ENCODE measurements around the gene SAP30L. TPM values are rescaled to one million over a fixed set of nuclear protein-coding genes. Genes with fewer than 3 reads are reported as not detected.

The SAP30L gene
- total RNA-seq, 1 experiment from 2014 or later = 45.9 TPM

- CTCF ChIA-PET = interaction anchor here (0.6 to 1.1 kb wide), 3 partner anchors 200 to 397 kb away, joined by 3 to 4 read pairs (median 3); no protein-coding TSS in a partner anchor
- no TSS peak for BruUV-seq (replicated peaks)
- Mint-ChIP-seq H3K27me3 (ENCODE audit: insufficient read depth, unreplicated experiment) (no peaks in the 10 kb centered on the region), H3K27ac (ENCODE audit: low read depth, unreplicated experiment) (peak overlapping the region; percentile 54), H3K4me3 (ENCODE audit: unreplicated experiment) (peak overlapping the region; percentile 12), H3K9me3 (ENCODE audit: unreplicated experiment) (no peaks in the 10 kb centered on the region), H3K4me1 (ENCODE audit: insufficient read depth, unreplicated experiment) (peaks cover 37% of the 10 kb centered on the region), H3K36me3 (ENCODE audit: insufficient read depth, unreplicated experiment) (peaks cover 58% of the 10 kb centered on the region)
- intact Hi-C loops (cut with micrococcal nuclease) = no loop called here
- POLR2A ChIA-PET = interaction anchor here (1.3 to 2.0 kb wide), 3 partner anchors 21 to 404 kb away, joined by 4 to 7 read pairs (median 5); partner anchors contain the start of genes FAM114A2 and MFAP3
- TF ChIP-seq CTCF (IDR thresholded peaks at IDR 0.05; ENCODE audit: unreplicated experiment) = no peak
- peak; percentile 76 for DNase-seq (ENCODE audit: unreplicated experiment)
Measured at GRCh38 chr5:154442801-154443200, 3.0 kb upstream of the SAP30L start.

- TF ChIP-seq CTCF (IDR thresholded peaks at IDR 0.05; ENCODE audit: unreplicated experiment) = no peak
- peak; percentile 29 for DNase-seq (ENCODE audit: unreplicated experiment)
- no peaks in the 10 kb centered on the region for H3K27me3 Mint-ChIP-seq (ENCODE audit: insufficient read depth, unreplicated experiment)
- ChIA-PET POLR2A (interaction anchor here (0.9 to 1.4 kb wide), 7 partner anchors 17 to 415 kb away, joined by 3 to 12 read pairs (median 4); partner anchors contain the start of genes FAM114A2, GALNT10 and MFAP3), CTCF (interaction anchor here (0.6 to 1.7 kb wide), 3 partner anchors 22 to 251 kb away, joined by 3 to 8 read pairs (median 3); no protein-coding TSS in a partner anchor)
- intact Hi-C loops (cut with micrococcal nuclease) = loop anchor here (1.0 kb wide), 1 partner anchor 21 kb away; no protein-coding TSS in a partner anchor
- H3K27ac Mint-ChIP-seq (ENCODE audit: low read depth, unreplicated experiment) = peak overlapping the region; percentile 90
- H3K9me3 Mint-ChIP-seq (ENCODE audit: unreplicated experiment) = no peaks in the 10 kb centered on the region
- H3K36me3 Mint-ChIP-seq (ENCODE audit: insufficient read depth, unreplicated experiment) = peaks cover 38% of the 10 kb centered on the region
- peak overlapping the region; percentile 99 for H3K4me3 Mint-ChIP-seq (ENCODE audit: unreplicated experiment)
- BruUV-seq (replicated peaks) = no TSS peak
- peaks cover 43% of the 10 kb centered on the region for H3K4me1 Mint-ChIP-seq (ENCODE audit: insufficient read depth, unreplicated experiment)
Measured at GRCh38 chr5:154444556-154445421, 1.0 kb upstream of the SAP30L start.

DNA sequence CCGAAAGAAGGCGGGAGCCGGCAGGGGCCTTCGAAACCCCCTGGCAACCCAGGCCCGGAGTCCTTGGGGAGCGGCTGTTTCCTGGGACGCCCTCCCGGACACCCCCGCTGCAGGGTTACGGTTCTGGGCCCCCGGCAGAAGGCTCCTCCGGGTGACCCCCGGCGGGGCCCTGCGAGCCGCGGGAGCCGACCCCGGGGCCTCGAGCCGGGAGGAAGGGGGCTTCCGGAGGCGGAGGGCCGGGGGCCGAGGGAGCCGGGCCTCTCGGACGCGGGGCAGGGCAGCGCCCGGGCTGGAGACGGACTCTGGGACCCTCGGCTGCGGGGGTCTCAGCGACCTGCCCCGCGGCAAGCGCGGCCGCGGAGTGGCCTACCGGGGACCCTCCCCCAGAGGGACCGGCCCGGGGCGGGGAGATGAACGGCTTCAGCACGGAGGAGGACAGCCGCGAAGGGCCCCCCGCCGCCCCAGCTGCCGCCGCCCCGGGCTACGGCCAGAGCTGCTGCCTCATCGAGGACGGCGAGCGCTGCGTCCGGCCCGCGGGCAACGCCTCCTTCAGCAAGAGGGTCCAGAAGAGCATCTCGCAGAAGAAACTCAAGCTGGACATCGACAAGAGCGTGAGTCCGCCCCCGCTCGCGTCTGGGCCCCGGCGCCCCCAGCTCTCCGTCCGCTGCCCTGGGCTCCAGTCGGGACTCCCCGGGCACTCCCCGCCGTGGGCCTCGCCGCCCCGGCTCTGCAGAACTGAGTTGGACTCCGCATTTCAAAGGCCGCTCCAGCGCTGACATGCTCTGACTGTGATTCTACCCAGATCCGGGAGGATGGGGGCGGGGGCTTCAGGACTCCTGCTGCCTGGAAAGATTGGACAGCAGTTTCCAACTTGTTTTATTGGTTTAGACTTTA is 645 bp downstream of the SAP30L start:
- ChIA-PET CTCF (interaction anchor here (0.6 to 1.6 kb wide), 9 partner anchors 14 to 516 kb away, joined by 3 to 6 read pairs (median 3); no protein-coding TSS in a partner anchor), POLR2A (interaction anchor here (0.7 to 4.0 kb wide), 18 partner anchors 10 to 1259 kb away, joined by 3 to 34 read pairs (median 4); partner anchors contain the start of genes FAM114A2, GALNT10 and MFAP3)
- BruUV-seq (replicated peaks) = no TSS peak
- H3K36me3 Mint-ChIP-seq (ENCODE audit: insufficient read depth, unreplicated experiment) = peaks cover 36% of the 10 kb centered on the region
- intact Hi-C loops (cut with micrococcal nuclease) = no loop called here
- peak; percentile 63 for DNase-seq (ENCODE audit: unreplicated experiment)
- peak overlapping the region; percentile 99 for H3K4me3 Mint-ChIP-seq (ENCODE audit: unreplicated experiment)
- no peak for TF ChIP-seq CTCF (IDR thresholded peaks at IDR 0.05; ENCODE audit: unreplicated experiment)
- peaks cover 50% of the 10 kb centered on the region for H3K4me1 Mint-ChIP-seq (ENCODE audit: insufficient read depth, unreplicated experiment)
- H3K9me3 Mint-ChIP-seq (ENCODE audit: unreplicated experiment) = no peaks in the 10 kb centered on the region
- H3K27me3 Mint-ChIP-seq (ENCODE audit: insufficient read depth, unreplicated experiment) = no peaks in the 10 kb centered on the region
- peak overlapping the region; percentile 90 for H3K27ac Mint-ChIP-seq (ENCODE audit: low read depth, unreplicated experiment)
